MM.1S (cell line): Measurements from ENCODE around the gene PRR19.

Experiments
- DNase-seq: peaks from one replicate; pipeline ENCODE4 v3.0.0-alpha.2; 2015
- H2AFZ ChIP-seq: fragments of 300-600 bp; sonication (generic); 2 replicates; pipeline ENCODE4 v1.6.0; 2016; ENCODE audit warnings: antibody characterized with exemption, low read length
- H3F3A ChIP-seq: fragments of 300-600 bp; sonication (generic); 2 replicates; pipeline ENCODE4 v1.6.1; 2016; ENCODE audit warnings: mild to moderate bottlenecking, antibody characterized with exemption, low read length, moderate library complexity, mixed read lengths; ENCODE audit not compliant: insufficient read depth
- H3K27ac ChIP-seq: fragments of 300-600 bp; sonication (generic); 2 replicates; pipeline ENCODE4 v1.5.1; 2016; ENCODE audit warnings: mild to moderate bottlenecking, low read length
- H3K27me3 ChIP-seq: fragments of 300-600 bp; sonication (generic); replicated peaks from 2 replicates; pipeline ENCODE4 v1.6.0; 2016; ENCODE audit warnings: low read length; ENCODE audit not compliant: insufficient read depth
- H3K36me3 ChIP-seq: fragments of 300-600 bp; sonication (generic); replicated peaks from 2 replicates; pipeline ENCODE4 v1.6.1; 2016; ENCODE audit warnings: mild to moderate bottlenecking, low read length, mixed read lengths; ENCODE audit not compliant: insufficient read depth
- H3K4me1 ChIP-seq: fragments of 300-600 bp; sonication (generic); 2 replicates; pipeline ENCODE4 v1.6.1; 2016; ENCODE audit warnings: low read length, mixed read lengths
- H3K4me2 ChIP-seq: fragments of 300-600 bp; sonication (generic); 2 replicates; pipeline ENCODE4 v1.6.0; 2016; ENCODE audit warnings: low read depth, low read length
- H3K4me3 ChIP-seq: fragments of 300-600 bp; sonication (generic); 2 replicates; pipeline ENCODE4 v1.5.1; 2016; ENCODE audit warnings: low read length, mixed read lengths
- H3K79me2 ChIP-seq: fragments of 300-600 bp; sonication (generic); 2 replicates; pipeline ENCODE4 v1.6.1; 2016; ENCODE audit warnings: mixed run types, low read length, mixed read lengths
- H3K9ac ChIP-seq: fragments of 300-600 bp; sonication (generic); 2 replicates; pipeline ENCODE4 v1.6.1; 2016; ENCODE audit warnings: low read length, mixed read lengths
- H3K9me2 ChIP-seq: fragments of 300-600 bp; sonication (generic); replicated peaks from 2 replicates; pipeline ENCODE4 v1.6.1; 2016; ENCODE audit warnings: mild to moderate bottlenecking, low read length, mixed read lengths; ENCODE audit not compliant: insufficient read depth
- H3K9me3 ChIP-seq: fragments of 300-600 bp; sonication (generic); replicated peaks from 2 replicates; pipeline ENCODE4 v1.6.1; 2016; ENCODE audit warnings: mild to moderate bottlenecking, low read length, mixed read lengths; ENCODE audit not compliant: insufficient read depth
- H4K20me1 ChIP-seq: fragments of 300-600 bp; sonication (generic); 2 replicates; pipeline ENCODE4 v1.6.1; 2016; ENCODE audit warnings: mild to moderate bottlenecking, low read length, moderate library complexity, mixed read lengths; ENCODE audit not compliant: insufficient read depth
- CTCF ChIP-seq: fragments of 300-600 bp; sonication (generic); IDR thresholded peaks from 2 replicates; pipeline ENCODE4 v1.5.1; 2016; ENCODE audit warnings: antibody characterized with exemption, low read length, mixed read lengths
- EZH2 ChIP-seq: fragments of 300-600 bp; sonication (generic); optimal IDR thresholded peaks from 2 replicates; pipeline ENCODE3; 2017; ENCODE audit warnings: low read depth, mild to moderate bottlenecking, antibody characterized with exemption, low read length, mixed read lengths
- EZH2phosphoT487 ChIP-seq: fragments of 300-600 bp; sonication (generic); IDR thresholded peaks from 2 replicates; pipeline ENCODE4 v1.6.1; 2018; ENCODE audit warnings: antibody characterized with exemption, low read length

PRR19 gene

GRCh38 chr19:42313840-42314755, 12.2 kb downstream of the PRR19 start:
- Histone ChIP-seq H4K20me1 (no peaks in the 10 kb centered on the region), H3K27me3 (peaks cover 39% of the 10 kb centered on the region), H3K4me3 (no peak overlapping the region), H3K27ac (no peak overlapping the region), H2AFZ (no peak overlapping the region), H3K36me3 (no peaks in the 10 kb centered on the region), H3K4me2 (no peak overlapping the region), H3K4me1 (peaks cover 3% of the 10 kb centered on the region; the same call in 1 of the 2 replicates), H3K79me2 (no peaks in the 10 kb centered on the region), H3F3A (no peaks in the 10 kb centered on the region), H3K9ac (no peak overlapping the region), H3K9me3 (no peaks in the 10 kb centered on the region), H3K9me2 (no peaks in the 10 kb centered on the region)
- no peak for TF ChIP-seq EZH2phosphoT487
- TF ChIP-seq EZH2: no peak
- TF ChIP-seq CTCF: no peak
- DNase-seq: no peak

- Histone ChIP-seq H3K27me3 (peaks cover 45% of the 10 kb centered on the region), H4K20me1 (no peaks in the 10 kb centered on the region), H3F3A (no peaks in the 10 kb centered on the region), H3K9me3 (no peaks in the 10 kb centered on the region), H3K79me2 (no peaks in the 10 kb centered on the region), H3K4me1 (peaks cover 3% of the 10 kb centered on the region; the same call in 1 of the 2 replicates), H3K9me2 (no peaks in the 10 kb centered on the region), H3K36me3 (no peaks in the 10 kb centered on the region), H3K9ac (no peak overlapping the region), H3K27ac (no peak overlapping the region), H3K4me3 (no peak overlapping the region), H3K4me2 (no peak overlapping the region), H2AFZ (no peak overlapping the region)
- TF ChIP-seq EZH2phosphoT487 (no peak), EZH2 (no peak), CTCF (no peak)
- DNase-seq: no peak
These were observed 13.1 kb downstream of the PRR19 start for GRCh38 chr19:42315024-42315423.

- peak overlapping the region; percentile 55 for H3K4me2 ChIP-seq
- H4K20me1 ChIP-seq: no peaks in the 10 kb centered on the region
- no peaks in the 10 kb centered on the region for H3K36me3 ChIP-seq
- no peaks in the 10 kb centered on the region for H3K79me2 ChIP-seq
- no peaks in the 10 kb centered on the region for H3K9me2 ChIP-seq
- H3K27ac ChIP-seq: no peak overlapping the region
- 0 out of 2 replicates have a peak overlapping the region, but pooled peaks have one; percentile 5 for H3K4me3 ChIP-seq
- H2AFZ ChIP-seq: peak overlapping the region; percentile 57
- H3F3A ChIP-seq: no peaks in the 10 kb centered on the region
- no peaks in the 10 kb centered on the region for H3K9me3 ChIP-seq
- no peak overlapping the region for H3K9ac ChIP-seq
- TF ChIP-seq EZH2phosphoT487 (no peak), EZH2 (no peak), CTCF (no peak)
- H3K27me3 ChIP-seq: peaks cover 55% of the 10 kb centered on the region
- H3K4me1 ChIP-seq: peaks cover 3% of the 10 kb centered on the region; the same call in 1 of the 2 replicates
- no peak for DNase-seq
These were observed 14.6 kb downstream of the PRR19 start for GRCh38 chr19:42316223-42317211.
